Neuron (in vitro differentiated cells): ENCODE results near the gene CST7.

ENCODE experiments used
- H2AFZ ChIP-seq: one replicate; pipeline ENCODE4 v1.6.1; 2013; ENCODE audit warnings: low read depth, mild to moderate bottlenecking, inconsistent platforms, low read length, moderate library complexity
- H3K27me3 ChIP-seq: one replicate; pipeline ENCODE4 v1.6.1; 2013; ENCODE audit warnings: low read length; ENCODE audit not compliant: insufficient read depth
- H3K36me3 ChIP-seq: one replicate; pipeline ENCODE4 v1.6.1; 2013; ENCODE audit warnings: low read length; ENCODE audit not compliant: insufficient read depth
- H3K4me1 ChIP-seq: one replicate; pipeline ENCODE4 v1.6.1; 2013; ENCODE audit warnings: low read length; ENCODE audit not compliant: insufficient read depth
- H3K4me3 ChIP-seq: 2 replicates; pipeline ENCODE4 v1.5.1; 2013; ENCODE audit warnings: mild to moderate bottlenecking, low read length, moderate library complexity
- H3K9me3 ChIP-seq: one replicate; pipeline ENCODE4 v1.6.1; 2013; ENCODE audit warnings: low read length

CST7 gene

GRCh38 chr20:25005220-25005619 is 56.2 kb downstream of the CST7 start:
- Histone ChIP-seq H2AFZ (no peak overlapping the region), H3K36me3 (no peaks in the 10 kb centered on the region), H3K9me3 (no peaks in the 10 kb centered on the region)

DNA sequence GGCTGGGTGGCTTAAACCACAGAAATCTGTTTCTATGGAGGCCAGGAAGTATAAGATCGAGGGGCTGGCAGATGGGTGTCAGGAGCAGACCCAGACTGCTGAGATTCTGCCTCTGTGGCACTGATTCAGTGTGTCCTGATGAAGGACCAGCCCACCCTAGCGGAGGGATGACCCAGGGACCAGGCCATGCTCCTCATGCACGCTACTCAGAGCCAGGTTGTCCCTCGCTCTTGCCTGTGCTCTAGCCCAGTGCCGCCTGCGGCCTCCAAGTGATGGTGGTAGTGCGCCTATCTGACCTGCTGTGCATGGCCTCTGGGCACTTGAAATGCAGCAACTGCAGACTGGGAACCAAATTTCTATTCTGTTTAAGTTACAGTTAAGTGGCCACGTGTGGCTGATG is 56.6 kb downstream of the CST7 start:
- no peaks in the 10 kb centered on the region for H3K36me3 ChIP-seq
- H3K4me3 ChIP-seq = no peak overlapping the region
- H3K4me1 ChIP-seq = no peaks in the 10 kb centered on the region

More at GRCh38 chr20:25005220-25005619, 56.2 kb downstream of the CST7 start:
- Histone ChIP-seq H3K4me3 (no peak overlapping the region), H3K4me1 (no peaks in the 10 kb centered on the region), H3K27me3 (peaks cover 4% of the 10 kb centered on the region)

GRCh38 chr20:25006431-25007167 is 57.5 kb downstream of the CST7 start:
- no peak overlapping the region for H2AFZ ChIP-seq
- peaks cover 2% of the 10 kb centered on the region for H3K27me3 ChIP-seq
- no peaks in the 10 kb centered on the region for H3K9me3 ChIP-seq
- H3K4me1 ChIP-seq = no peaks in the 10 kb centered on the region
- no peak overlapping the region for H3K4me3 ChIP-seq
- H3K36me3 ChIP-seq = no peaks in the 10 kb centered on the region

More for the DNA sequence above, 56.6 kb downstream of the CST7 start:
- no peak overlapping the region for H2AFZ ChIP-seq
- peaks cover 2% of the 10 kb centered on the region for H3K27me3 ChIP-seq
- H3K9me3 ChIP-seq = no peaks in the 10 kb centered on the region

GRCh38 chr20:25007491-25008305 is 58.6 kb downstream of the CST7 start:
- Histone ChIP-seq H3K27me3 (peaks cover 2% of the 10 kb centered on the region), H2AFZ (no peak overlapping the region), H3K36me3 (no peaks in the 10 kb centered on the region), H3K9me3 (no peaks in the 10 kb centered on the region), H3K4me1 (no peaks in the 10 kb centered on the region), H3K4me3 (no peak overlapping the region)

GRCh38 chr20:25008388-25009217 is 59.5 kb downstream of the CST7 start:
- H3K4me3 ChIP-seq = no peak overlapping the region

More at GRCh38 chr20:25008388-25009217, 59.5 kb downstream of the CST7 start:
- no peak overlapping the region for H2AFZ ChIP-seq
- no peaks in the 10 kb centered on the region for H3K4me1 ChIP-seq
- peaks cover 2% of the 10 kb centered on the region for H3K27me3 ChIP-seq
- H3K9me3 ChIP-seq = no peaks in the 10 kb centered on the region
- no peaks in the 10 kb centered on the region for H3K36me3 ChIP-seq
